ENCODE results near the gene ARMH3.
A peak's percentile ranks its signal among the peaks of the same experiment; 100 is the strongest.

ARMH3 gene

GRCh38 chr10:101935431-101935830 lies 120.5 kb downstream of the ARMH3 start:
- DNase-seq, result no peak

- no peak for DNase-seq
Measured at GRCh38 chr10:101934686-101935305, 121.2 kb downstream of the ARMH3 start.

DNA sequence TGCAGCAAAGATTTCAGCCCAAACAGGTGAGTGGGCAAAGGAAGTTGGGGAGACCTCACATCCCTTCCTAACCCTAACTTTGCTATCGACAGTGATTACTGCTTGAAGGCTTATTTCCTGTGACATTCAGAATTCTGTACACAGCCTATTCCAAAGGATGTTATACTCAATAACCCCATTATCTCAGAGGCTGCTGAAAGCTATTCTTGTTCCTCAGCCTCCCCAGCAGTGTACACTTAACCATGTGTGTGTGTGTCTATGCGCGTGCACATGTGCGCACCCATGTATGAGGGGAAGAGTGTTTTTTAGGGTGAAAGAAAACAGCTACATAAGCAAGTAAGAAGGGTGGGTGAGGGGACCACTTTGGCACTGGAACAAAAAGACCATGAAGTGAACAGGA lies 122.0 kb downstream of the ARMH3 start:
- DNase-seq, result no peak

GRCh38 chr10:101932183-101932582 lies 123.8 kb downstream of the ARMH3 start:
- no peak for DNase-seq

GRCh38 chr10:101925027-101925426 lies 130.9 kb downstream of the ARMH3 start:
- no peak for DNase-seq

- DNase-seq, result no peak
Measured at GRCh38 chr10:101923256-101923655, 132.7 kb downstream of the ARMH3 start.

DNA sequence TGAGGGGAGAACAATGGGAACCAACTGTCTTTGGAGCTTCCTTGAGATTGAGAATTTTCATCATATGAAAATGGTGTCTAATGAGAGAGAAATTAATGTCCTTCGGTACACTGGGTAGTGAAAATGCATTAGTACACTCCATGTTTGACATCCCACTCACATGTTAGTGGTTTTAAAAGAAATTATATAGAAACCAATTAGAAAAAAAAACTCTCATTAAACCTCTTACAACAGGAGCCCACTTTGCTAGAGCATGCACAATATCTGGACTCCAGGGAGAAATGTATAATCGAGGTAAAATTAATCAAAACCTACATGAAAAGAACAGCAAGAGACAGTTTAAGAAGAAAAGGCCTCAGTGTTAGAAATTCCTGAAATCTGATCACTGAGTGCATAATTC lies 133.1 kb downstream of the ARMH3 start:
- no peak for DNase-seq

- no peak for DNase-seq
Measured at GRCh38 chr10:101920546-101920945, 135.4 kb downstream of the ARMH3 start.

DNA sequence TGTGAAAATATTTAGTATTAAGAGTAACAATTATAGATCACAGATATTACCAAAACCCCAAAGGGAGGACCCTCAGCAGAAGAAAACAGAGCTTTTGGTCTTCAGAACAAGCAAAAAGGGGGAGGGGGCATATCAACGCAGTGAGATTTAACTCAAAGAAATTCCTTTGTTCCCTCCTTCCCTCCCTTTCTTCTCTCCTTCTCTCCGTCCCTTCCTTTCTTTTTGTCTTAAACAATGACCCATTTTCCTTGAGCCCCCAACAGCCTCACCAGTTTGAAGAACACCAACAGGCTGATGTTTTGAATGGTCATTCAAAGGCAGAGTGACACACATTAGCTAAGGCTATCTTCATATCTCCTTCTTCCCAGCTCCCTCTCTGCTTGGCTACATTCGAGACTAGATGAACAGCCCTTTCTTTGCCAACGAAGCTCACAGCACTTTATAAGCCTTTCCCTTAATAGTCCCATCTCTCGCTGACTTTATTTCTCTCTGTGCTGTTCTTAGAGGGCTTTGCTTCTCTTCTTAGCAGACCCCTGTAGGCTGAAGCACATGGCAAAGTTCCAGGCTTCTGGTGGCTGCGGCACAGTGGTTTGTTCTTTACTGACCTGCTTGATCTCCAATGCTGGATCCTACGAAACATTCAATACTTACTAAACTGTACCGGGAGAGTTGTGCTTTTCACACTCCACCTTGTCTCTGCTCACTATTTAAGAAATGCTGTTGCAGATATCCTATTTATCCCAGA lies 136.8 kb downstream of the ARMH3 start:
- no peak for DNase-seq

DNA sequence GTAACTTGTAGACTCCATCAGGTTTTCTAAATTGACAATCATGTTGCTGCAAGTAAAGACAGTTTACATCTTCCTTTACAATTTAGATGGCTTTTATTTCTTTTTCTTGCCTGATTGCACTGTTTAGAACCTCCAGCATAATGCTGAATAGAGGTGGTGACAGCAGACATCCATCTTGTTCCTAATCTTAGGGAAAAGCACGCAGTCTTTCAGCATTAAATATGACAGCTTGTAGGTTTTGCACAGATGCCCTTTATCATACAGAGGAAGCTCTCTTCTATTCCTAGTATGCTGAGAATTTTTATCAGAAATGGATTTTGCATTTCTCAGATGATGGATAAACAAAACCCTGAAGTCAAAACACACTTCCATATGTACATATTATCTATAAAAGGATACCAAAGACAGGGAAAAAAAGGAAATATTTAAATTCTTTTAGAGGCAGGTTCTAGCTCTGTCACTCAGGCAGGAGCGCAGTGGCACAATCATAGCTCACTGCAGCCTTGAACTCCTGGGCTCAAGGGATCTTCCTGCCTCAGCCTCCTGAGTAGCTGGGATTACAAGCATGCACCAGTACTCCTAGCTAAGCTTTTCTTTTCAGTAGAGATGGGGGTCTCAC lies 143.3 kb downstream of the ARMH3 start:
- DNase-seq, result no peak

GRCh38 chr10:101906586-101907183 lies 149.3 kb downstream of the ARMH3 start:
- DNase-seq, result no peak

GRCh38 chr10:101905251-101905650 lies 150.7 kb downstream of the ARMH3 start:
- DNase-seq, result no peak

- peak; percentile 64 for DNase-seq
Measured at GRCh38 chr10:101903827-101904550, 152.0 kb downstream of the ARMH3 start.

DNA sequence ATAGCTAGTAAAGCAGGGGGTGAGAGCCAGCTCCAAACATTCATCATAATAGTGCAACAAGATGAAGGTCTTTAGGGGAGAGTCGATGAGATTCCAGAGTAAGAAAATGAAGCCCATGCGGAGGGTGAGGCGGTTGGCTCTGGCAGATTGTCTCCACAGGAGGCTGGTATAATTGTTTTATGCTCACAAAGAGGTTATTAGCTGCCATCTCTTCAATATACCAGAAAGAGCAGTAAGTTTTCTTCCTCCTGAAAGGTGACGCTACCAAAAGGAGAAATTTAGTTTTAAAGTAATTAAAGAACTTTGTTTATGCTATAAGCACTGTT lies 153.2 kb downstream of the ARMH3 start:
- DNase-seq, result no peak

DNA sequence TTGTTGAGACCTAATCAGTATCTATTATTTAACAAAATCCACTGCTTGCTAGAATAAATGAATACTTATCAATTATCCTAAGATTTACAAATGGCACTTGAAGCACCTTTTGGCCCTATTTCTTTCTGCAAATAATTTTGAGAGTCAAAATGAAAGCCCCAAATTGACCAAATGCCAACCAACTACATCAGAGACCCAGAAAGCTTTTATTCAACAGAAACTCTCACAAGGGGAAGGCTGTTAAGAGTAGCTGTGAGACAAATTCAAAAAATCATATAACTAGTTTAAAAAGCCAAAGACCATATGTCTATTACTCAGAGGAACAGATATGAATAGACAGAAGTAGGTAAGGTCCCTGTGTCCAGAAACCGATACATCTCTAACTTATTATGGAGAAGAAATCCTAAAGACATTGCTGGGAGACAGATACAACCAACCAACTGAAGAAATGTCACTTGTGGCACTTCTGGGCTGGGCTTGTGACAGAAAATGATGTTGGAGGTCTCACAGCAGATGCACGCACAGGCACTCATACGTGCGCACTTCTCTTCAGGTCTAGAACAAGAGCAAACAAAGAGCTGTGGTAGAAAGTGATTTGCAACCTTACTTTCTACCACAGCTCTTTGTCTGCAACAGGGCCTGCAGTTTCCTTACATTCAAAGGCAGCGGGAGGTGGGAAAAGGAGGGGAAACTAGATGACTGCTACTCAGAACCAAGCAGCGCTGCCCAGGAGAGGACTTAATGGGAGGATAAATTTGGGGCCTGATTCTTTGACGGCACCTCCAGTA lies 153.7 kb downstream of the ARMH3 start:
- no peak for DNase-seq

- peak; percentile 45 for DNase-seq
Measured at GRCh38 chr10:101901340-101901739, 154.6 kb downstream of the ARMH3 start.

- DNase-seq, result no peak
Measured at GRCh38 chr10:101897633-101898032, 158.3 kb downstream of the ARMH3 start.

- no peak for DNase-seq
Measured at GRCh38 chr10:101896225-101896877, 159.6 kb downstream of the ARMH3 start.

DNA sequence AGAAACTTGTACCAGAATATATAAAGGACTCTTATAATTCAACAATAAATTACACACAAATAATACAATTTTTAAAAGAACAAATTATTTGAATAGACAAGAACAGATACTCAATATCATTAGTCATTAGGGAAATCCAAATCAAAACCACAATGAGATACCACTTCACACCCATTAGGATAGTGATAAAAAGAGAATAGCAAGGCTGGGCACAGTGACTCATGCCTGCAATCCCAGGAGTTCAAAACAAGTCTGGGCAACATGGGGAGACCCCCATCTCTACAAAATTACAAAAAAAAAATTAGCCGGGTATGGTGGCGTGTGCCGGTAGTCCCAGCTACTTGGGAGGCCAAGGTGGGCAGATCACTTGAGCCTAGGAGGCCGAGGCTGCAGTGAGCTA lies 160.2 kb downstream of the ARMH3 start:
- DNase-seq, result no peak

GRCh38 chr10:101894742-101895141 lies 161.2 kb downstream of the ARMH3 start:
- DNase-seq, result no peak

GRCh38 chr10:101894266-101894665 lies 161.7 kb downstream of the ARMH3 start:
- no peak for DNase-seq
